Astrocyte of the cerebellum (primary cell): ENCODE measurements around the gene MGAT5.

ENCODE experiments used
- DNase-seq: peaks from one replicate; pipeline ENCODE4 v3.0.0-alpha.2; 2011; ENCODE audit warnings: low read depth
- H3K4me3 ChIP-seq: 2 replicates; pipeline ENCODE4 v1.5.1; 2011; ENCODE audit warnings: mild to moderate bottlenecking, low read depth, low read length, moderate library complexity
- CTCF ChIP-seq: IDR thresholded peaks from 2 replicates; pipeline ENCODE4 v1.5.1; 2012; ENCODE audit warnings: low read length, low read depth, moderate library complexity, mild to moderate bottlenecking; ENCODE audit errors: missing control alignments
- in situ Hi-C: cut with HindIII; loops from 2 replicates; pipeline ENCODE4 v1.10.0; 2017; ENCODE audit warnings: low sequenced_read_pairs

Gene MGAT5

DNA sequence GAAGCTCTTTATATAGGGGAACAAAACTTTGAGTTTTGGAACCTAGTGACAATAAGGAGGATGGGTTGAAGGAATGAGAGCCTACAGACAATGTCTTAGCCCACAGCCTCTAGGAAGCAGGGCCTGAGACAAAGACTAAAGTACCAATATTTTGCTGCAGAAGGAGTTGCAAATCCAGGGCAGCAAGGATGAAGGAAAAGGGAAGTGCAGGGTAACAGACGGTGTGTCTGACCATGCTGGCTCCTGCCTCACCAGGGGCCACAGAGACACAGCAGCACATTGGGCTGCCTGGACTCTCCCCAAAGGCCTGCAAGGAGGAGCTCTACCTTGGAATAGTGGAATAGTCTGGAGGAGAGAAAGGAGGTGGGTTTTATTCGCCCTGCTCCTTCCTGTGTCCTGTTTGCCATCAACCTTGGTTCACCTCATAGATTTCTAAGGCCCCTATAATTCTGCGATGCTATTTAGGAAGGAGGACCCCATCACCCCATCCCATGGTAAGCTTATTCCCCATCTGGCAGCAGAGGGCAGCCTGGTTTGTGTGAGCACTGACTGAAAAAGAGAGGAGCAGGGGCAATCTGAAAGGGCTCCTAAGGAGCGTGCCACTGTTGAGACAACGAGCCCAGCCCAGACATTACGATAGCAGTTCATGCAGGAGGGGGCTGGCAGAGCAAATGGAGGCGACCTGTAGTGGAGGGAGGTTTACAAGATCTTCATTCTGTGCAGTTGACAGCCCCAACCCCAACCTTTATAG, 143.4 kb downstream of the MGAT5 start:
- no peak for TF ChIP-seq CTCF
- H3K4me3 ChIP-seq = no peak overlapping the region
- in situ Hi-C loops = no loop called here
- DNase-seq = no peak

DNA sequence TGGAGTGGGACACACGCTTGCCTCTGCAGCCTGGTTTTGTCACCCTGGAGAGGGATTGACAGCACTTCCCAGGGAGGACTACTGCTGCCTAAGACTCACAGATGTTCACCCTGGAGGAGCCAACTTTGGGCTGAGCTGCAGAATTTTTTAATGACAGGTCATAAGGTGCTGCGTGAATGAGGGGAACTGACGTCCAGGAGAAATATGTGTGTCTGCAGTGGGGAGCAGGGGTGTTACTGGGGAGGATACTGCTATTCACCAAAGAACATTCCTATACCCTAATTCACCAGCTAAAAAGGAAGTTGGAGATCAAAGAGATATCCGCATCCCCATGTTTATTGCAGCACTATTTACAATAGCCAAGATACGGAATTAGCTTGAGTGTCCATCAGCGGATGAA, 144.4 kb downstream of the MGAT5 start:
- in situ Hi-C loops = no loop called here
- no peak for DNase-seq
- TF ChIP-seq CTCF = no peak

GRCh38 chr2:134399096-134399495, 145.2 kb downstream of the MGAT5 start:
- no peak for DNase-seq
- in situ Hi-C loops = no loop called here
- TF ChIP-seq CTCF = no peak
- no peak overlapping the region for H3K4me3 ChIP-seq

More for the DNA sequence above, 144.4 kb downstream of the MGAT5 start:
- H3K4me3 ChIP-seq = no peak overlapping the region

GRCh38 chr2:134401081-134401497, 147.2 kb downstream of the MGAT5 start:
- no peak for TF ChIP-seq CTCF
- DNase-seq = no peak
- H3K4me3 ChIP-seq = no peak overlapping the region
- in situ Hi-C loops = no loop called here

DNA sequence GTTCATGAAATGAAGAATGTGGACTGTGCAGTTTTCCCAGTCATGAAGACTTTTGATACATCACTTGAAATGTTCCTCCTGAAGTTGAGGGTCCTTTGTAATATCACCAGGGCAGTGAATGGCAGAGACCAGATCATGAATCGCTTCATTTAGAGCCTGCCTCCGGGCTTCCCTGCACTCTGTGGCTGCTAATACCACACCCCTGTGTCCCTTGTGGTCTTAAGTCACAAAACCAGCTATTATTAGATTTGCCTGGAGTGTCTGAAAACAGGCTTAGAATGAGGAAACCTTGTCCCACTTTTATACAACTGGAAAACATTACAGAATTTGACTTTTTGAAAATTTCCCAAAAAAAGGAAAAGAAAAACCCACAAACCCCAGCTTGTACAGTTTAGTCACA, 147.9 kb downstream of the MGAT5 start:
- DNase-seq = no peak
- TF ChIP-seq CTCF = no peak
- no peak overlapping the region for H3K4me3 ChIP-seq
- in situ Hi-C loops = no loop called here

DNA sequence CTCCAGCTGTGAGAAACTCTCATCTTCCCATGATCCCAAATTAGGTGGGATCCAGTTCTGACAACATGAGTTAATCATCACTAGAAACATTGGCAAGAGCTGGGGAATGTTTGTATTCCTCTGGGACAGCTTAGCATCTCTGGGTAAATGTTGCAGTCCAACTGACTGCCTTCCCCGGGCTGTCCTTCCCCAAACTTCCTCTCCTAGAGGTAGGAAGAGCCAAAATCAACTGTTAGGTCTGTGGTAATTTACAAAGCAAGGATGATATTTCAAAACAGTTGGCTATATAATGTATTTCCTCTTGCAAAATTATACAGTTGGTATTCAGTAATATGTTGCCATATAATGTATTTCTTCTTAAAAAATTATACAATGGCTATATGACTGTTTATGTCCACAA, 148.5 kb downstream of the MGAT5 start:
- in situ Hi-C loops = no loop called here
- TF ChIP-seq CTCF = no peak
- peak; percentile 34 for DNase-seq

More for the DNA sequence above, 148.5 kb downstream of the MGAT5 start:
- no peak overlapping the region for H3K4me3 ChIP-seq
